ENCODE data around the gene HOXC12.

Gene HOXC12, protein sequence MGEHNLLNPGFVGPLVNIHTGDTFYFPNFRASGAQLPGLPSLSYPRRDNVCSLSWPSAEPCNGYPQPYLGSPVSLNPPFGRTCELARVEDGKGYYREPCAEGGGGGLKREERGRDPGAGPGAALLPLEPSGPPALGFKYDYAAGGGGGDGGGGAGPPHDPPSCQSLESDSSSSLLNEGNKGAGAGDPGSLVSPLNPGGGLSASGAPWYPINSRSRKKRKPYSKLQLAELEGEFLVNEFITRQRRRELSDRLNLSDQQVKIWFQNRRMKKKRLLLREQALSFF

DNA sequence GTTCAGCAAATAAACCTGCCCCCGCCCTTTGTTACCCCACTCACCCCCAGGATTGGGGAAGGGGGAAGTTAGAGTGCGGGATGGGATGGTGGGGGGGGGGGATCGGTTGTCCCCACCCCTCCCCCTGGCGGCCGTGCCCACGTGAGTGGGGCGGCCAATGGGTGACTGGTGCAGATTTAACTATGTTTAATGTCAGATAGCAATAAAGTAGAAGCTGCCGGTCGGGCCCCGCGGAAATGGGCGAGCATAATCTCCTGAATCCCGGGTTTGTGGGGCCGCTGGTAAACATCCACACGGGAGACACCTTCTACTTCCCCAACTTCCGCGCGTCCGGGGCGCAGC lies at the start of gene HOXC12:
Gene HOXC12 (plus strand): TSS at position 210 of the 342 bp plus-strand sequence. CDS start 27 bp downstream, at position 237.
- TF ChIP-seq, protein P1, sequence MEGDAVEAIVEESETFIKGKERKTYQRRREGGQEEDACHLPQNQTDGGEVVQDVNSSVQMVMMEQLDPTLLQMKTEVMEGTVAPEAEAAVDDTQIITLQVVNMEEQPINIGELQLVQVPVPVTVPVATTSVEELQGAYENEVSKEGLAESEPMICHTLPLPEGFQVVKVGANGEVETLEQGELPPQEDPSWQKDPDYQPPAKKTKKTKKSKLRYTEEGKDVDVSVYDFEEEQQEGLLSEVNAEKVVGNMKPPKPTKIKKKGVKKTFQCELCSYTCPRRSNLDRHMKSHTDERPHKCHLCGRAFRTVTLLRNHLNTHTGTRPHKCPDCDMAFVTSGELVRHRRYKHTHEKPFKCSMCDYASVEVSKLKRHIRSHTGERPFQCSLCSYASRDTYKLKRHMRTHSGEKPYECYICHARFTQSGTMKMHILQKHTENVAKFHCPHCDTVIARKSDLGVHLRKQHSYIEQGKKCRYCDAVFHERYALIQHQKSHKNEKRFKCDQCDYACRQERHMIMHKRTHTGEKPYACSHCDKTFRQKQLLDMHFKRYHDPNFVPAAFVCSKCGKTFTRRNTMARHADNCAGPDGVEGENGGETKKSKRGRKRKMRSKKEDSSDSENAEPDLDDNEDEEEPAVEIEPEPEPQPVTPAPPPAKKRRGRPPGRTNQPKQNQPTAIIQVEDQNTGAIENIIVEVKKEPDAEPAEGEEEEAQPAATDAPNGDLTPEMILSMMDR (IDR thresholded peaks at IDR 0.05): no peak

DNA sequence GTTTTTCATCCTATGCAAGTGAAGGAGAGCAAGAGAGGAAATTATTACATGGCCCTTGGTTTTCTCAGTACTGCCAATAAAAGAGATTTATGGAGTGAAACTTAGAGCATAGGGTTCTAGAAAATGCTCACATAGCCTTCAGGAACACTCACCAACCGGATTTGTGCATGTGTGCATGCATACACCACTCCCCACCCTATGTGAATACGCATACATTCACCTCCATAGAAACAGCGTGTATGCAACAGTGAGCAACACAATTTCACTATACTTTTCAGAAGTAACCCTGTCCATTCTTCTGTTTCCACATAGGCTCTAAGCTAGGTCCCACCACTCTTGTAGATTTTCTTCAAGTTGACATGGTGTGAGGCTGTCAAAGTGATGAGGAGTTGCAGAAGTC lies 47.6 kb upstream of the HOXC12 start:
- TF ChIP-seq, protein P1 (IDR thresholded peaks at IDR 0.05): no peak

DNA sequence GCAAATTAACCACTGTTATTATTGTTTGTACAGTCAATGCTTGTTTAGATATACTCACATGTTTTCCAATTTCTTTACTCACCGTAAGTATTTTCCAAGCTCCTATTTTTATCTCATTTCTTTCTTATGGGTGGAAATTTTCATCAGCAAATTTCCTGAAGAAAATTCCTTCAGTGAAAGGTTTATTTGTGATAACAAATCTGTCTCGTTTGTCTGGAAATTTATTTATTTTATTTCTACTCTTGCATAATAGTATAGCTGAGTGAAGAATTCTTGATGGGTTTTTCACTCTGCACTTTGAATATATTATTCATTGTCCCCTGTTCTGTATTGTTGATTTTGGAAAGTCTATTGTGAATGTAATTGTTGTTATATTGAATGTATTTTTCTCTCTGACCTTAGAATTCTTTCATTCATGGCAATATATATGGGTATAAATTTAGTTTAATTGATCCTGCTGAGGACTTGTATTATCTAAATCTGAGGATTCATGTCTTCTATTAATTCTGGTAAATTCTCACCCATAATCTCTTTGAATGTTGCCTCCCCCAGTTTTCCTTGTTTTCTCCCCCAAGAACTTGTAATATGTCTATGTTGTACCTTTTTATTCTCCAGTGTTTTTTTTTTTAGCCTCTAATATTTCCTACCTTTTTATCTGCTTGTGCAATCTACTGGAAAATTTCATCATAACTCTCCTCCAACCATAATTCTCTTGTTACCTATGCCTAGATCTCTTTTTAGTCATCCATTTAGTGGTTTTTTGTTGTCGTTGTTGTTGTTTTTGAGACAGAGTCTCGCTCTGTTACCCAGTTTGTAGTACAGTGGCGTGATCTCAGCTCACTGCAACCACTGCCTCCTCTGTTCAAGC lies 37.7 kb upstream of the HOXC12 start:
- TF ChIP-seq, protein P1 (IDR thresholded peaks at IDR 0.05): no peak

DNA sequence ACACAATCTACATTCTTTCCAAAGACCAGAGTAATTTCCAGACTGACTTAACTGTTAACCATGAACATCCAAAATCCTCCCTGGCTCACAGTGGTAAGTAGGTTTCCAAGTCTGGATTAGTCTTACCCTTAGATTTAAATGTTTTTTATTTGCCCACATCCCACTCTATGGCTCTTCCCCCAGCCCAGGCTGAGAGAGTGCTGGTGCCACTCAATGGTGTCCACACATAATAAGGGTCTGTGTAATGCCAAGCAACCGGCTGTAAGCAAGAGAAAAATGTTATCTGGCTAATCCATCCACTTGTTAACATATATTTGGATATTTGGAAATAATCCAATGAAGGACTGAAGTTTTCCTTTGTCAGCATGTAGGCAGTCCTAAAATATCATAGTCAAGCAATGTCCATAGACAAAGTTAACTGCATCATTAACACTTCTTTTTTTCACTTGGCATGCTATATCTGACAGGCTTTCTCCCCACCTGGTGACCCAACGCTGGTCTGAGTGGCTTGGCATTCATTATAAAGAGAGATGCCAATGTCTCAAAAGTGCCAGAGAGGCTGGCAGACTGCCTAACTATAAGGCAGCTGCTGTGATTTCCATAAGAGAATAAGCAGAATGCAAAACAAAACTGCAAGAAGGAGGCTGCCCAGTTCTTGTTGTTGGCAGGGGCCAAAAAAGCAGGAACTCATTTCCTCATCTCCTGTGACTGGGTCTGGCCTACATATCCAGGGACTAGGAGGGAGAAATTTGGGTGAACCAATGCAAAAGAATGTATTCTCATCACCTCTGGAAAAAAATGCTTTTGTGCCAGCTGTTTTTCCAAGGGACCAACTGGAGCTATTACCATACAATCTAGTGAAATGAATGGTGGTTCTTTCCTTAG lies 29.9 kb upstream of the HOXC12 start:
- TF ChIP-seq, protein P1 (IDR thresholded peaks at IDR 0.05): no peak

DNA sequence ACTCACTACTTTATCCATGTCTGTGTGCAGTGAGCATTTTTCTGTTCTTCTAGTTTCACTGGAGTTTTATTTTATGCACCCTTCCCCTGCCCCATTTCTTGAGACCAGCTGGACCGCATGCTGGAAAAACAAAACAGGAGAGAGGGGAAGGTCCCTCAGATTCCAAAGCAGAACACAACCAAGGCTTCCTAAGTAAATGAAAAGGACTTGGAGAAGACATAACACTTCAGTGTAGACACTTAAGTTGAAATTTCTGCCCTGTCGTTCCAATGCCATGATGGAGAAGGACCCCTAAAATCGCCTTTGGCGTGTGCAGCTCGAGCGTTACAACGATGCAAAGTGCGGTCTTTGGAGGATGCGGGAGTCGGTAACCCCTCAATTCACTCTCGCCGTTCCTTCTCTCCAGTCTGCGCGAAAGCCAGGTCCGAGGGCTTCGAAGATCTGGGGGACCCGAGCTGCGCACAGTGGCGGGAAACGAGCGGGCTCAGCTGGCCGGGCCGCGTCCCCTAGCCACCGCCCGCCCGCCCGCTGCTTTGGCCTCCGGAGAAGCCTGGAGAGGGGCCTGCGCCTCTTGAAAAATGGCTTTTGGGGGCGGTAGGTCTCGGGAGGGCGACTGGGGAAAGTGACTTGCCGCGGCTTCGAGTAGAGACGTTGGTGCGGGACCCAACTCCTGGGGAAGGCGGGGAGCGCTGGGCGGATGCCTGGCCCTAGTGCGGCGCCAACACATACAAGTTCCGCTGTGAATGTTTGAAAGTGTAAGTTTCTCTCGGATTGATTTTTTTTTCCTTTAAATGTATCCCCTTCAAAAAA lies 27.3 kb upstream of the HOXC12 start:
- TF ChIP-seq, protein P1 (IDR thresholded peaks at IDR 0.05): no peak

DNA sequence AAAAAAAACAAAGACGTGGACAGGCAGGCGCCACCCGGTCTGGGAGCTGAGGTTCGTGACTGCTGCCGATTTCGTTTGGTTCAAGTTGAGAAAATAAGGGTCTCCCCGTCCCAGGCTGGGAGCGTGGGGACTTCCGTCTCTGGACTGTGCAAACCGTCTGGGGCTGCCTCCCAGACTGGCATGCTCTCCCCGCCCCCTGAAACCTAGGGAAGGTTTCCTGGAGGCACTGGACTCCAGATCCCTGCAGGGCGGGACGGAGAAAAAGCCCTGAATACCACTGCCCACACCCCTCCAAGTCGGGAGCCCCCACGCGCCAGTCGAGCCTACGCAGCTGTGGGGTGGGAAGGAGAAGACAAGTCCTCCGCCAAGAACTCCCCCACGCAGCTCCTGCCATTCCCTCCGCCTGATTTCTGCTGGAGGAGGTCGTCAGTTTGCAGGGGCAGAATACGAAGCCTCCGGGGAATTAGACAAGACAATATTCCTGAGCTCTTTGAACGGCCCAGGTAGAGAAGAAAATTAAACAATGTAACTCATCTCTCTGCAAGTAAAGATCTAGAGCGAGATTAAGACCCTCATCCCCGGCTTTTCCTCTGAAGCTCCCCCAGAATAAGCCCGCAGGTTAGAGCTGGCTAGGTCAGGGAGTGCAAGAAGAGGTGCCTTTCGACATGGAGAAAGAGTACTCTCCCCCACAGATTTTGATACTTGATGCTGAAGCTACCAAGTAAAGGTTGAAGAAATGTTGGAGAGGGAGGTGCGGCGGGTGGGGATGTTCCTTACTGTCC lies 26.5 kb upstream of the HOXC12 start:
- TF ChIP-seq, protein P1 (IDR thresholded peaks at IDR 0.05): no peak
